Measurements from ENCODE around the gene ZBTB9. TPM values are rescaled to one million over a fixed set of nuclear protein-coding genes. Genes with fewer than 3 reads are reported as not detected.

ZBTB9 gene
- total RNA-seq, 1 donor from 2014 or later = 12.5 TPM

DNA sequence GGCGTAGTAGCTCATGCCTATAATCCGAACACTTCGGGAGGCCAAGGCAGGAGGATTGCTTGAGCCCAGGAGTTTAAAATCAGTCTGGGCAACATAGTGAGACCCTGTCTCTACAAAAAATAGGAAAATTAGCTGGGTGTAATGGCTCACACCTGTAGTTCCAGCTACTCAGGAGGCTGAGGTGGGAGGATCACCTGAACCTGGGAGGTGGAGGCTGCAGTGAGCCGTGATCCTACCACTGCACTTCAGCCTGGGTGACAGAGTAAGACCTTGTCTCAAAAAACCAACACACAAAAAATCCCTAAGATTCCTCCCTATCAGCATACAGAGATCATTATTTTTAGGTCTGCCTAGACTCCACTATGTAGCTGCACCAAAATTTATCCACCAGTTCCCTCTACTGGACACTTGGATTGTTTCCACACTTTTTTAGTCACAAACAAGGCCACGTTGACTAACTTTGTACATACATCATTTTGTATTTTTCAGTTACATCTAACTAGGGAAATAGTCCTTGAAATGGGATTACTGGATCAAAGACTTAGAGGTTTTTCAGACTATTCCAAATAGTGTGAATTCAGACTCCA is 47.2 kb upstream of the ZBTB9 start:
- Mint-ChIP-seq H3K27ac (peak overlapping the region; percentile 50), H3K9me3 (no peaks in the 10 kb centered on the region), H3K27me3 (no peaks in the 10 kb centered on the region), H3K4me1 (peaks cover 18% of the 10 kb centered on the region), H3K4me3 (no peak overlapping the region), H3K36me3 (ENCODE audit: low read depth) (peaks cover 3% of the 10 kb centered on the region)
- POLR2A ChIA-PET = interaction anchor here (0.6 kb wide), 1 partner anchor 10 kb away, joined by 3 read pairs; the partner anchor contains the start of gene CUTA
- intact Hi-C loops (cut with micrococcal nuclease) = no loop called here
- ATAC-seq (ENCODE audit: low read depth) = no peak
- CTCF ChIA-PET = interaction anchor here (0.6 kb wide), 1 partner anchor 22 kb away, joined by 3 read pairs; no protein-coding TSS in a partner anchor
- DNase-seq = no peak
- no peak for TF ChIP-seq CTCF (IDR thresholded peaks at IDR 0.05)

- POLR2A ChIA-PET = interaction anchor here (0.5 to 3.0 kb wide), 29 partner anchors 9 to 1233 kb away, joined by 3 to 22 read pairs (median 5); partner anchors contain the start of genes B3GALT4, BAK1, CUTA and KIFC1
- peak overlapping the region; percentile 88 for H3K4me3 Mint-ChIP-seq
- TF ChIP-seq CTCF (IDR thresholded peaks at IDR 0.05) = no peak
- no peaks in the 10 kb centered on the region for H3K9me3 Mint-ChIP-seq
- peak overlapping the region; percentile 87 for H3K27ac Mint-ChIP-seq
- peaks cover 47% of the 10 kb centered on the region for H3K4me1 Mint-ChIP-seq
- no peaks in the 10 kb centered on the region for H3K27me3 Mint-ChIP-seq
- intact Hi-C loops (cut with micrococcal nuclease) = loop anchor here (1.0 to 10.0 kb wide), 9 partner anchors 8 to 1283 kb away; partner anchors contain the start of genes ATF6B, CUTA, HLA-DOA and KIFC1
- ATAC-seq (ENCODE audit: low read depth) = peak; percentile 74
- CTCF ChIA-PET = no interaction called here
- peaks cover 32% of the 10 kb centered on the region for H3K36me3 Mint-ChIP-seq (ENCODE audit: low read depth)
- DNase-seq = peak; percentile 93
These were observed 44.2 kb upstream of the ZBTB9 start for GRCh38 chr6:33410050-33410710.

DNA sequence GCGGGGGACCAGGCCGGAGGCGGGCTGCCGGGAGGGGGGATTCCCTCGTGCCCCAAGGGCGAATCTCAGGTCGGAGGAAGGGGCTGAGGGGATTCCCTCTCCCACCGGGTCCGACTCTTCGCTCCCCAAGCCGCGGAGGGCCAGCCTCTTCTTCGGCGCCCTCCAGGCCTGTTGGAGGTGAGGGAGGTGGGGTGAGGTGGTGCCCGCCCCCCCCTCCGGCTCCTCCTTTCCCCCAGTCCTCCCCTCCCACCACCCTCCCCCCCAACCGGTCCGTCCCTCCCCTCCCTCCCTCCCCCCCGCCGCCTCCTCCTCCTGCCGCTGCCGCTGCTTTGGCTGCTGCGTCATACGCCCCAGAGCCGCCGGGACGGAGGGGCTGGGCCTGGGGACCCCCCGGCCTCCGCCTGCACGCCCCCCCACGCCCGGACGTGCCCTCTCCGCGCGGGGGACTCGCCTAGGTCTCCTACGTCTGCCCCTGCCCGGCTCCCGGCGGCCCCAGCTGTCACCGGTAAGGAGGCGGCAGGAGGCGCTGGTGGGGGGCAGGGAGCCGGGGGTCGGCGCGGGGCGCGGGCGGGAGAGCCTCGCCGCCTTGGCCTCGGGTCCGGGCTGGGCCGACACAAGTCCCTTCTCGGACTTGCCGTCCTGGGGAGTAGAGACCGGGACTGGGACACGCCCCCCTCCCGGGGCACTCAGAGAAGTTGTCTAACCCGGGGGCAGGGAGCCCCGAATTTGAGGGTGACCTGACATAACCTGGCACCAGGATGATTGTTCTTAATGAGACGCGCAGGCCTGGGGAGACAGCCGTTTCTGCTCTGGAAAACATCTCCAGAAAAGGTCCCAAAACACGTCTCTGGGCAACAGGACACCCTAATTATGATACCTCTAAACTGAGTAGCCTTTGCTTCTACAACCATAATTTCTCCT is 43.4 kb upstream of the ZBTB9 start, which contains the start of gene PHF1:
TSS of gene PHF1 (plus strand) at position 304 of the 921 bp plus-strand sequence. CDS start 1,250 bp downstream, outside the sequence.
- Mint-ChIP-seq H3K27me3 (no peaks in the 10 kb centered on the region), H3K36me3 (ENCODE audit: low read depth) (peaks cover 40% of the 10 kb centered on the region), H3K27ac (peak within 1 kb of the TSS; percentile 87), H3K4me1 (peaks cover 55% of the 10 kb centered on the region), H3K9me3 (no peaks in the 10 kb centered on the region), H3K4me3 (peak within 1 kb of the TSS; percentile 88)
- POLR2A ChIA-PET = interaction anchor here (0.5 to 3.0 kb wide), 28 partner anchors 8 to 439 kb away, joined by 3 to 22 read pairs (median 6); partner anchors contain the start of genes B3GALT4, BAK1, CUTA and HSD17B8
- TF ChIP-seq CTCF (IDR thresholded peaks at IDR 0.05) = no peak
- ATAC-seq (ENCODE audit: low read depth) (peak; percentile 60), DNase-seq (peak; percentile 86)
- CTCF ChIA-PET = no interaction called here
- intact Hi-C loops (cut with micrococcal nuclease) = loop anchor here (1.0 to 10.0 kb wide), 9 partner anchors 7 to 1284 kb away; partner anchors contain the start of genes ATF6B, CUTA, HLA-DOA and KIFC1

GRCh38 chr6:33411632-33412005 is 42.8 kb upstream of the ZBTB9 start:
- ChIA-PET CTCF (no interaction called here), POLR2A (interaction anchor here (0.5 to 3.0 kb wide), 11 partner anchors 9 to 439 kb away, joined by 3 to 22 read pairs (median 8); partner anchors contain the start of genes BAK1, HSD17B8, RPS18 and VPS52)
- Mint-ChIP-seq H3K4me1 (peaks cover 61% of the 10 kb centered on the region), H3K4me3 (peak overlapping the region; percentile 88), H3K36me3 (ENCODE audit: low read depth) (peaks cover 45% of the 10 kb centered on the region), H3K27ac (peak overlapping the region; percentile 83), H3K27me3 (no peaks in the 10 kb centered on the region), H3K9me3 (no peaks in the 10 kb centered on the region)
- DNase-seq (no peak), ATAC-seq (ENCODE audit: low read depth) (no peak)
- TF ChIP-seq CTCF (IDR thresholded peaks at IDR 0.05) = no peak
- intact Hi-C loops (cut with micrococcal nuclease) = loop anchor here (5.0 to 10.0 kb wide), 2 partner anchors 407 to 1284 kb away; partner anchors contain the start of genes ATF6B and HLA-DOA

All from activated B cell treated with CpG ODN at 0.5 μM for 24 hours (primary cell).